GM19463 (cell line): Measurements from ENCODE around the gene TMEM31.

Source experiments
- ATAC-seq: cut with Tn5 transposase; IDR thresholded peaks from one replicate; pipeline ENCODE4 v1.9.1; 2021; ENCODE audit warnings: mild to moderate bottlenecking, moderate library complexity; ENCODE audit not compliant: unreplicated experiment

The TMEM31 gene

GRCh38 chrX:103710609-103711008 lies at the start of gene TMEM31:
TMEM31 (plus strand) TSS chrX:103710909; CDS start chrX:103712259, 1,350 bp downstream.
- no peak for ATAC-seq

DNA sequence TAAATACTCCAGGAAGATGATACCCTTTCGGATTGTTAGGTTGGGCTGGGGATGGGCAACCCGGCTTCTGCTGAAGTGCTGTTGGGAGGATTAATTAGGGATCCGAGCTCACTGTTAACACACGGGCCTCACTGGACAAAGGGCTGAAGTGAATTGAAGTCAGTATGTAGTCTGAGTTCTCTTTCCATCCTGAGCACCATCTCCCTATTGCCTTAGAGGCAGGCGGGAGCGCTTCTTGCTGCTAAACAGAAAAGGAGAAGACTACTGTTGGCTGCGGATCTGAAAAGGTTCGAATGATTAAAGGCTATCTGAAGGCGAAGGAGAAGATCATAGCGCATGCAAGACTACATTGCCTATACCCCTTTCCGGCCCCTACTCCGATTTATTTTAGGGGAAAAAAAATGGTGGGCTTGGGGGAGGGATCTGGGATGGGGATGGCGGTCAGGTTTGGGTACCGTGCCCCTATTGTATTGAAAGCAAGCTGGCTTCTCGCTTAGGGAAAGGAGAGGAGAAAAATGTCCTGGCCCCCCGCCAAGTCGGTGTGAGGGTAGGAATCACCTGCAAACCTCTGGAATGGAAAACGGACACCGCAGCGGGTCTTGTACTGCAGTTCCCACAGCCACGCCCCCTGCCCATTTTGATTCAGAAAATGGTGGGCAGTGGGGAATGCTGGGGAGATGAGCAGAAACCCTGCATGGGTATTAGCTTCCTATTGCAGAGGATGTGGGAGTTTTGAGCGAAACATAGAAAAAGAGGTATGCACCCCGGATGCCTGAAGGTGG lies 46.5 kb upstream of the TMEM31 start:
- no peak for ATAC-seq

DNA sequence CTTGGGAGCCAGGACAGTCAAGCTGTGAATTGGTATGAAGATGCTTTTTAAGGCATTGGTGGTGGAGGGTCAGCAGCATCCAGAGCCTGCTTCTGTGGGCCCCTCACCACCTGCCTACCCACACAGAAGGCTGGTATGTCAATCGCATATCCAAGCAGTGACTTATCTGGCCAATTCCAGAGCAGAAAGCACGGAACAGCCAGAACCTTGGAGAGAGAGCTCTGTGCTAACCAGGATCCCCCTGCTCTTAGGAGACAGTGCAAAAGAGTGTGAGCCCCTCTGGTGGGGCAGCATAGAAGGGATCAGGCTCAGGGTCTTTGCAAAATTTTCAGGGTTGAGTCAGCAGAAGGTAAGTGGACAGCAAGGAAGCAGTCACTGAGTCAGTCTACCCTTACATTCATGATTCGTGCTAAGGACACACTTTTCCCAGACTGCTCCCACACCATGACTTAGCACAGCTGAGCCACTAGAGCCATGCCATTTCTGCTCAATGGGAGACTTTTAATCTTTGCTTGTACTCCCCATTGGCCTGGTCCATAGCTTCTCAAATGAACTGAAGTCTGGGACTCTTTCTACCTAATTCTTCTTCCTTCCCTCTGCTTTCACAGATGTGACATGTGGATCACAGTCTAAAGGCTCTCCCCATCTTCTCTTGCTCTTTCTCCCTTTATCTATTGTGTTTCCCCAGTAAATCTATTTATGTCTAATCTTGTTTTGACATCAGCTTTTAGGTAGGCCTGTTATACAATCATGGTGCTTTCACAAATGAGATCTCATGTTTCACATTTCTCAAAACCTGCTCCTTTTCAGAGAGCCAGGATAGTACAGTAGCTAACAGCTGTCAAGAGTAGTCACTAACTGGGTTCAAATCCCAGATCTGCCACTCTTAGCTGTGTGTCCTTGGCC lies 44.3 kb upstream of the TMEM31 start:
- no peak for ATAC-seq

DNA sequence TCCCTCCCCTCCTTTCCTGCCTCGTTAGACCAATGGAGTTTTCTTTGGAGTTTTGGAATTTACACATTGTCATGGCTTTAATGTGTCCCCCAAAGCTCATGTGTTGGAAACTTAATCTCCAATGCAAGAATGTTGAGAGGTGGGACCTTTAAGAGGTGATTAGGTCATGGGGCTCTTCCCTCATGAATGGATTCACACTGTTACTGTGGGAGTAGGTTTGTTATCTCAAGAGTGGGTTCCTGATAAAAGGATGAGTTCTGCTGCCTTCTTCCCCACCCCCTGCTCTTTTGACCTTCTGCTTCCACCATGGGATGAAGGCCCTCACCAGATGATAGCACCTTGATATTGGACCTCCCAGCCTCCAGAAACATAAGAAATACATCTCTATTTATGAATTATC lies 41.0 kb upstream of the TMEM31 start:
- no peak for ATAC-seq

DNA sequence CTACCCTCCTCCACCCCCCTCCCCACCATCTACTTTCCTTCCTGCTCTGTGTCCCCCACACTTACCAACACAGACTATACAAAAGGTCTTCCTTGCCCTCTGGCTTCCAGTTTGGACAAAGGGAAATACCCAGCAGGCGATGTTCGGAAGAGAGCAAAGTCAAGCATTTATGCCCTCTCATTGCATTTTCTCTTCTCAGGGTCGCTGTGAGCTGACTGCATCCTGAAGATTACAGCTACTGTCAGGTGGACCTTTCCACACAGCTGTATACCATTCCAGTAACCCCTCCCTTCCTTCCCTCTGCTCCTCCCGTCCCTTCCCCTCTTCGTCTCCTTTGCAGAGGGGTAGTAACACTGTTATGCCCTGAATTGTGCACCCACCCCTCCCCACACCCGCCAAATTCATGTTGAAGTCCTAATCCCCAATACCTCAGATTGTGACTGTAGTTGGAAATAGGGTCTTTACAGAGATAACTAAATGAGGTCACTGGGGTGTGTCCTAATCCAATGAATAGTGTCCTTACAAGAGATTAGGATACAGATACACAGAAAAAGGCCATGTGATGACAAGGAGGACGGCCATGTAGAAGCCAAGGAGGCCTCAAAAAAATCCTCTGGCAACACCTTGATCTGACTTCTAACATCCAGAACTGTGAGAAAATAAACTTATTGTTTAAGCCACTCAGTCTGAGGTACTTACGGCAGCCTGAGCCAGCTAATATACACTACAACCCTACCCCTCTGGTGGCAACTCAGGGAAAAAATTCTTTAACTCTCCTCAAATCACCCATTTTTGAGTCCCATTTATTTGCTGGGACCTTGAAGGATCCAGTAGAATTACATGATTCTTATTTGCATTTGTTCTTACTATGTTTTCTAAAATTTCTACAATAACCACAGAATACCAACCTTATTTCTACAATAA lies 35.9 kb upstream of the TMEM31 start:
- ATAC-seq, result no peak

DNA sequence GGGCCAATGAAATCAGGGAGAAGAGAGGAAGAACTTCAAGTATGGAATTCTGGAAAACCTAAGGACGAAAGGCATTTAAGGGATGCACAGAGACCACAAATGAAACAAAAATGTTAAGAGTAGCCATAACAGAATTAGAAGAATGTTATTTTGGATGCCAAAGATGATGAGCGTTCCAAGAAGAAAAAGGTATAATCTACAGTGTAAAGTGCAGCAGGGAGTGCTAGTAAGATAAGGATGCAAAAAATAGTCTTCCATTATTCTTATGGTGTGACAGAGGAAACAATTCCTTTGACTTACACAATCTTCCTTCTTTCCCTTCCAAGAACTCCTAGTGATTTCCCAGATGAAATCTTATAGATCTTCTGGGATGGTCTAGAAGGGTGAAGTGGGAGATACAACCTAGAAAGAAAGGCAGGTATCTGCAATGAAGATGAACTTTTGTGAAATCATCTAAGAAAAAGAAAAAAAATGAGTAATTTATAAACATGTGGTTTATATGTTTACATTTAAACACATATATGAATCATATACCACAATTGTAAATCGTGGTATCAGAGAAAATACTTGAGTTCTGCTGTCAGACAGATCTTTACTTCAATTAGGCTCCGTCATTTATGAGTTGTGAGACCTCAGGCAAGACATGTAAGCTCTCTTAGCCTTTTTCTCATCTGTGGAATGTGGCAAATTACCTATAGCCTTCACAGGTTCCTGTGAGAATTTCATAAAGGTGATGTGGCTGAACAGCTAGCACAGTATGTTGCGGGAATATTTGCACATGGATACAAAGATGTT lies 32.3 kb upstream of the TMEM31 start:
- ATAC-seq, result no peak

DNA sequence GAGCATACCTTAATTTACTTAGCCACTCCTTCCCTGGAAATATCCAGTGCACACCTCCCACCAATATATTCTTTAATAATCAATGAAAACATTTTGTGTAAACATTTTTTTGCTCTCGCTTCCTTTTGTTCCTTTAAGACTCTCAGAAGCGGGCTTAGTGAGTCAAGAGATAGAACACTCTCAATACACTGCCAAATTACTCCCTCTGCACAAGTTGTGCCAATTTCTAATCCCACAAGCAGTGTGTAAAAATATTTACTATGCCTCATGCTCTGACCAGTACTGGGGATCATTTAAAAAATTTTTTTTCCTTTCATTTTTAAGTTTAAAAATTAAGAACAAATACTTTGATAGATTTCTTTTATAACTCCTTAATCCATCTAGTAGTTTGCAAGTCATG lies 29.3 kb upstream of the TMEM31 start:
- no peak for ATAC-seq

GRCh38 chrX:103685396-103685795 lies 25.3 kb upstream of the TMEM31 start:
- no peak for ATAC-seq

GRCh38 chrX:103686199-103687072 lies 24.3 kb upstream of the TMEM31 start, which contains the start of gene MORF4L2:
MORF4L2 (minus strand) TSS chrX:103686699; CDS start chrX:103677027, 9,672 bp downstream.
- ATAC-seq, result peak; percentile 79

DNA sequence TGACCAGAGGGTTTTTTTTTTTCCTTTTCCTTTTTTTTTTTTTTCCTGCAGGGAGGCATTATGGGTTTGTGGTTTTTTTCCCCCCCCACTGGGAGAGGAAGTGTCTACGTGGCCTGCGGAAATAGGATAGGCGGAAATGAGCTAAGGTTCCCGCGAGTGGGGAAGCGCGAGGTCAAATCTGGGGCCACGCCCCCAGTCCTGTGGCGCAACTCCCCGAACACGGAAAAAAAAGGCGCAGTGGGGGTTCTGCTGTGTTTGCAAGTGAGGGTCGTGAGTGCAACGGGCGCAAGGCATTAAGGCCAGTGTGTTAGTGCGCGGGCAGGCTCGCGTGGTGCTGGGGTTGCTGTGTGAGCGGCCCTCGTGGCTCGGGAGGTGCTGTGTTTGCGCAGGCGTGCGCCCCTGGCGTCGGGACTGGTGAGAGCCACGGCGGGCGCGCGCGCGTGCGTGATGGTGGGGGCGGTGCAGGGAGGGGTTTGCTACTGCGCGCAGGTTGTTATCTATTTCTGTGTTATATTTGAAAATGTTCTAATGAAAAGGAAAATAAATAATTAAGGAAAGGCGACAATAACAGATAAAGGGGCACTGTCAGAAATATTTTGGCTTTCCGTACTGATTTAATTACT lies 23.5 kb upstream of the TMEM31 start:
- ATAC-seq, result peak; percentile 53

DNA sequence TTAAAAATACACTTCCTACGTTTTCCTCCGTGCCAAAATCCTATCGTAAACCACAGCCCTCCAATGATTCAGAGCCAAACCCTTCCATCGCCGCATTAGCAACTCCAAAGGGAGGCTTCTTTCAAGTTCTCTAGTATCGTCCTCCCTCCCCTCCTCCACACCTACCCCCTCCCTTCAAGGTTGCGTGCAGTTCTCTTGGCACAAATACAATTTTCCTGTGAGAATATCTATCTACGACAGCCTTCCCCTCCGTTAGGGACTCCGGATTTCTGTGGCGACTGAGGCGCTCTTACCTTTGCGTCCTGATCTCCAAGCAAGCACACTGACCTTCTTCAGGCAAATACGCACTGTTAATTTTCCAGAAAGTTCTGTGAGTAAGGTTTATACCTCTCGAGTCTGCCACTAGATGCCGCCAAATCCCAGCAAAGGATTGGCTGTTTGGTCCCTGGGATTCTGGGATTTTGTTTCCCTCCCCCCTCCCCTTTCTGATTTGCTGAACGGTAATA lies 23.0 kb upstream of the TMEM31 start:
- no peak for ATAC-seq

GRCh38 chrX:103688946-103689345 lies 21.8 kb upstream of the TMEM31 start:
- no peak for ATAC-seq

- no peak for ATAC-seq
Measured at GRCh38 chrX:103691059-103691458, 19.6 kb upstream of the TMEM31 start.

DNA sequence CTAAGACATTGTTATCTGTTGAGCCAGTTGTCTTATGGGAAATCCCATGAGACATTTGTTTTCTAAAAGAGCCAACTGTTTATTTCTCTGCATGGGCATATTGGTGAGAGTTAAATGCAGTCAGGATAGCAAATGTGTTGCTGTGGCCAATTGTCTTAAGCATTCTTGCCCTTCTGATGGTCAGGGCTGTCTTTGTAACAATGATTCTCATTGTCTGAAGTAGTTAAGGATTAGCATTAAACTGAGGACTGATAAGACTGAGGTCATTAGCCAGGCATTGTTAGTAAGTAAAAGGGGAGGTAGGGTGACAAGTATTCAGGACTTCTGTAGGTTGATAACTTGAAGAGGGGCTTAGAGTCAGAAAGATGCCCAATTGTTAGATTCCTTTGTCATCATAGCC lies 13.0 kb upstream of the TMEM31 start:
- no peak for ATAC-seq

DNA sequence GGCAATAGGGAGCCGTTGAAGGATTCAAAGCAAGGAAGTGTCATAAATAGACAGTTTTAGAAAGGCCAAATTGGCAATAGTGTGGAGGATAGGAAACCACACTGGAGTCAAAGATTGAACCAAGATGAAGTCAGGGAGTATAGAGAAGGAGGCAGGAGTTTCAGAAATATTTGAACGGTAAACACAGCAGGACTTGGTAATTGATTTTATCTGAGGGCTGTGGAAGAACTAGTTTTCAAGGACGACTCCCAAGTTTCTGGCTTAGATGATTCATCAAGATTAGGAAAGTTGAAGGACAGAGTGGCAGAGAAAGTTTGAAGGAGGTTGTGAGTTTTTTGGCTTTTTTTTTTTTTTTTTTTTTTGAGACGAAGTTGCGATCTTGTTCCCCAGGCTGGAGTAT lies 11.5 kb upstream of the TMEM31 start:
- no peak for ATAC-seq

- ATAC-seq, result no peak
Measured at GRCh38 chrX:103704863-103705262, 5.8 kb upstream of the TMEM31 start.

GRCh38 chrX:103716962-103717361 lies 6.3 kb downstream of the TMEM31 start:
- ATAC-seq, result no peak

DNA sequence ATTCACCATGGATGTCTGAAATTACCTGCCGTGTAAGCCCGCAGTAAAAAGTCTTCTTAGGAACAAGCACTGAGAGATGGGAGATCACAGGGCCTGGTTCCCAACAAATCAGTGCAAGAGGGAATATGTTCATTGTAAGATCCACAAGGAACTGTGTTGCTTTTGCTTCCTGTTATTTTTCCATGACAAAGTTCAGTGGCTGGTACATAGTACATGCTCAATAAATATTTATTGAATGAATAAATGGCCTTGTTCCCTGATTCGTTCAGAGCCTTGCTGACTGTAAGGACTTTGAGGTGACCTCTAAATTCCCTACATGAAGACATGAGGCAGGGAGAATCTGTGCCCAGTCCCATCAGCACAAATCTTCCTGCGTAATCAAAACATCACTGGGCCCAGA lies 7.4 kb downstream of the TMEM31 start:
- ATAC-seq, result no peak
